Fibroblast of the aortic adventitia (primary cell): ENCODE data around the gene ZSCAN22. TPM values are rescaled to one million over a fixed set of nuclear protein-coding genes. Genes with fewer than 3 reads are reported as not detected.

Experiments
- DNase-seq: peaks from one replicate; pipeline ENCODE4 v3.0.0-alpha.2; 2010; ENCODE audit warnings: low read depth
- H3K4me3 ChIP-seq: 2 replicates; pipeline ENCODE4 v1.5.1; 2011; ENCODE audit warnings: low read depth, mild to moderate bottlenecking, control low read depth, low read length, moderate library complexity
- total RNA-seq: library from RNA; depleted of rRNA; stranded (reverse); fragments of >200 nt; gene quantifications from 2 replicates; pipeline ENCODE4 v1.2.3, GENCODE V29; 2012; ENCODE audit warnings: low replicate concordance
- TF ChIP-seq, protein P1 (sequence below): IDR thresholded peaks from 2 replicates; pipeline ENCODE4 v1.5.1; 2011; ENCODE audit warnings: mild to moderate bottlenecking, low read length, control low read depth, inconsistent platforms; ENCODE audit not compliant: insufficient read depth

The ZSCAN22 gene
- total RNA-seq: 2.9 and 4.1 TPM in 2 replicates

DNA sequence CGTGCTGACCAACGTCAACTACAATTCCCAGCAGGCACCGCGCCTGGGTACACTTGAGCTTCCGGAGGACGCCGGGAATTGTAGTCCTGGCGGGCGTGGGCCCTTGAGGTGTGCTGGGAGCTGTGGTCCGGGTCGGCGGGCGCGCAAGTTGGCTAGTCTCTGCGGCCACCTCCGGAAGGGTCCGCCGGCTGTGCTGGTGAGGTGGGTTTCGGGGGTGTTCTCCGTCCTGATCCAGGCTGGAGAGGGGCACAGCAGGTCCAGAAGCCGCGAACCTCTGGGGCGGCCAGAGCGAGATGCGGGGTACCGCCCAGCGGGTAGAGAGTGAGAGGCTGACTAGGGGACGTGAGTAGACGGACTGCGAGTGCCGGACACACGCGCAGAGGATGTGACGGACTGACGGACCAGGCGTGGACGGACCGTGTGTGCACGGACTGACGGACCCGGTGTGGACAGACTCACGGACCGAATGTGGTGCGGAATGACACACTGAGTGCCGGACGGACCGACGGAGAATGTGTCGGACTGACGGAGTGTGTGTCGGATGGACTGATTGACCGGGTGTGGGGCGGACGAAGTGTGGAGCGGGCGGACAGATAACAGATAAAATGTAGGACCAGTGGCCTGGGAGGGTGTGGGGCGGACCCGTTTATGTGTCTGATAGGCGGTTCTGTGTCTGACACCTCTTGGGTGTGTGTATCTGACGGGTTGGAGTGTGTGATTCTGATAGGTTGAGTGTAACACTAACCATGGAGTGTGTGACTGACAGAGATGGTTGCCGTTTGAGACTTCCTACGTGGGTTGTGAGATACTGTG is at the start of gene ZSCAN22:
Gene ZSCAN22 (plus strand): TSS at position 81 of the 813 bp plus-strand sequence. CDS start 7,809 bp downstream, outside the sequence.
- peak; percentile 96 for DNase-seq
- TF ChIP-seq, protein P1, sequence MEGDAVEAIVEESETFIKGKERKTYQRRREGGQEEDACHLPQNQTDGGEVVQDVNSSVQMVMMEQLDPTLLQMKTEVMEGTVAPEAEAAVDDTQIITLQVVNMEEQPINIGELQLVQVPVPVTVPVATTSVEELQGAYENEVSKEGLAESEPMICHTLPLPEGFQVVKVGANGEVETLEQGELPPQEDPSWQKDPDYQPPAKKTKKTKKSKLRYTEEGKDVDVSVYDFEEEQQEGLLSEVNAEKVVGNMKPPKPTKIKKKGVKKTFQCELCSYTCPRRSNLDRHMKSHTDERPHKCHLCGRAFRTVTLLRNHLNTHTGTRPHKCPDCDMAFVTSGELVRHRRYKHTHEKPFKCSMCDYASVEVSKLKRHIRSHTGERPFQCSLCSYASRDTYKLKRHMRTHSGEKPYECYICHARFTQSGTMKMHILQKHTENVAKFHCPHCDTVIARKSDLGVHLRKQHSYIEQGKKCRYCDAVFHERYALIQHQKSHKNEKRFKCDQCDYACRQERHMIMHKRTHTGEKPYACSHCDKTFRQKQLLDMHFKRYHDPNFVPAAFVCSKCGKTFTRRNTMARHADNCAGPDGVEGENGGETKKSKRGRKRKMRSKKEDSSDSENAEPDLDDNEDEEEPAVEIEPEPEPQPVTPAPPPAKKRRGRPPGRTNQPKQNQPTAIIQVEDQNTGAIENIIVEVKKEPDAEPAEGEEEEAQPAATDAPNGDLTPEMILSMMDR: no peak
- H3K4me3 ChIP-seq: peak within 1 kb of the TSS; percentile 78

DNA sequence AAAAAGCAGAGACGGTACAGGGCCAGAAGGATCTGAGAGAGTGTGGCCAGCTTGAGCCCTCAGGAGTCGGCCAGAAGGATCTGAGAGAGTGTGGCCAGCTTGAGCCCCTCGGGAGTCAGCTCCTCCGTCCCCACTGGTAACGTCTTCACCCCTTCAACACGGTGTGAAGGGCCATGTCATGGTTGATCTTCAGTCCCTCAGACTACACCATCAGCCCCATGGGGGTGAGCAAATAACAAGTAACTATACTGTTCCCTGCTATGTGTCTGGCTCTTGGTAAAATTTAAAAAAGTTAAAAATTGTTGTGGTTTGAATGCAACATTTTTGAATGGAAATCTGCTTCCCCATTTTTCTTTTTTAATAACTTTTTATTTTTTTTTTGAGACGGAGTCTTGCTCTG is 49.6 kb upstream of the ZSCAN22 start:
- DNase-seq: no peak
- TF ChIP-seq, protein P1: no peak
- no peak overlapping the region for H3K4me3 ChIP-seq

DNA sequence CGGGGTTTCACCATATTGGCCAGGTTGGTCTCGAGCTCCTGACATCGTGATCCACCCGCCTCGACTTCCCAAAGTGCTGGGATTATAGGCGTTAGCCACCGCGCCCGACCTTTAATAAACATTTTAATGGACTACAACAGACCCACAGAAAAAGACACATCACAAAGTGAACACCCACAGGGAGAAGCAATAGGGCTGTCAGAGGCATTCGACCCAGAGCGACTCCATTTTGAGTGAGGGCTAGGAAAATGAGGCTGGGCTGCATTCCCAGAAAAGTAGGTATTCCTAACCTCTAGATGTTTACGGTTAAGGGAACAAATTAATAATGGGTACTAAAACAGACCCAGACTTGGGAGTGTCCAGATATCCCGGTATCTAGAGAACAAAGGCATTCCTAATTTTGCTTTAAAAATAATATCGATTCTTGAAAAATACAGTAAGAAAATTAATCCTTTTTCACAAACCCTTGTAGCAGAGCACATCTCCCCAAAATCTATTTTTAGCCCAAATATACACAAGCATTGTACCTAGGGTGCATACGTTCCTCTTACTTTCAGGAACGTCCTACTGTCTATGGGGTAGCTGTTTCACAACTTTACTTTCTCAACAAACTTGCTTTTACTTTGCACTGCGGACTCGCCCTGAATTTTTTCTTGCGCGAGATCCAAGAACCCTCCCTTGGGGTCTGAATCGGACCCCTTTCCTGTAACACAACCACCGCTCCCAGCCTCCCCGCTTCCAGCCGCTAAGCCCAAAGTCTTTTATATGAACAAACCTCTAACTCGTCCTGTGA is 48.9 kb upstream of the ZSCAN22 start:
- TF ChIP-seq, protein P1: no peak
- peak overlapping the region; percentile 88 for H3K4me3 ChIP-seq
- DNase-seq: no peak

DNA sequence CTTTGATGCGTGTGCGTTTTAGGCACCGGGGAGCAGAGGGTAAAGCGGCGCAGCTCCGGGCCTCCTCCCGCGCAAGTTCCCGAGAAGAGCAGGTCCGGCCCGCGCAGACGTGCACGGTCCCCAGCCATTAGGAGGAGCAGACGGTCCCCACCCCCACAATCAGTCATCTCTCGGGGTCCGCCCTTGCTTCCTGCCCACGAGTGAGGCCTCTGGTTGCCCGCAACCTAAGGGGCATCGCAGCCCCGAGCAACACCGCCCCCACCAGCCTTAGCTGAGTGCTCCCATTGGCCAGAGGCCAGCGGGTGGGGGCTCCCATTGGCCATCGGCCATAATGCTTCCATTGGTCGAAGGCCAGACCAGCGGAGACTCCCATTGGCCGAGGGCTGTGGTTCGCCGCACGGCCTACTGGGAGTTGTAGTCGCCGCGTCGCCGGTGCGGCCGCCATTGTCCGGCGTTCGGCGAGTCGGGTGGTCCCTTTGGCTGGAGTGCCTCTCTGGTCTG is 48.2 kb upstream of the ZSCAN22 start, which contains the start of gene ZNF8:
Gene ZNF8 (plus strand): TSS at position 415 of the 501 bp plus-strand sequence. CDS start 127 bp downstream, outside the sequence.
- TF ChIP-seq, protein P1: no peak
- peak; percentile 96 for DNase-seq
- H3K4me3 ChIP-seq: peak within 1 kb of the TSS; percentile 88

DNA sequence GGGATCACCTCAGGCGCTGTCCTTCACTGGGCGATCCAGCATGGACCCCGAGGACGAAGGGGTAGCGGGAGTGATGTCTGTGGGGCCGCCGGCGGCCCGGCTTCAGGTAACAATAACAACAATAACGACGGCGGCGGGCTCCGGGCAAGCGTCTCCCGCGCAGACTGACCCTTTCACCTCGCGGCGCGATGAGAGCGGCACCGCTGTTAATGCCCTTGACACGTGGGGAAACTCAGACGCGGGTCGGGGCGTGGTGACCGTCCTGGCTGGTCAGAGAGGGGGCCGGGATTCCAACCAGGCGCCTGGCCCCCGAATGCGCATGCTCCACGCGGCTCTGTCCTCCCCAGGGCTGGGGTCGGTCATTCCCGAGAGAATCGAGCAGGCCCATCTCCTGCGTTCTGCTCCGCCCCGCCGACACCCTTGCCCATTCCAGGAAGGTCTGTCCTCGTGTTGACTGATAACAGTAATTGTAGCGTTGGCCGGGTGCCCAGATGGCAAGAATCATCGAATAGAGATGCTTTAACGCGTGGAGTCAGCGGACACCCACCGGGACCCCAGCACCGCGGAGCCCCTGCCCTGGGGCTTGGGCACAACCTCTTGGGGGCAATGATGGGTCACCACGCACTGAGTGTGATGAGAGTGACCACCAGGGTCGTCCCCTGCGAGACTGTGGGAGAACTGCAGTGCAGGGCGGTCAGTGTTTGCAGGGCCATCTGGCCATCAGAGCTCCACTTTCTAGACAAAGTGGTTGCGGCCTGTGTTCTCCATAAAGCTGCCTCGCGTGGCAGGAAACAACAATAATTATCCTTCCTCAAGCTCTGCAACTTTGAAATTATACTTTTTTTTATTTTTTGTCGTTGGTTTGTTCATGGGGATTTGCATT is 47.5 kb upstream of the ZSCAN22 start:
- peak; percentile 74 for DNase-seq
- TF ChIP-seq, protein P1: no peak
- H3K4me3 ChIP-seq: peak overlapping the region; percentile 88

DNA sequence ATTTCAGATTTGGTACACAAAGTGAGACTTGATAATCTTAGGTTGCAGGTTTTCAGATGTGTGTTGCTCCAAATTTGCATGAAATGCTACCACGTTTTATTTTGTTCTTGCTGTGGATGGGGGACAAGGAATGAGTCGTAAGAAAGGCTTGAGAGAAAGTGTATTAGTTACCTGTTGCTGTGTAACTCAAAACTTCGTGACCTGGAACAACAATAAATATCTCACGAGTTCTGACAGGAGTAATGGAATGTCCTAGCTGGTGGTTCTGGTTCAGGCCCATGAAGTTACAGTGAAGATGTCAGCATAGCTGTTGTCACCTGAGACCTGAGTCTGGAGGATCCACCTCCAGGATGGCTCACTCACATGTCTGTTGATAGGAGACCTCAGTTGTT is 46.9 kb upstream of the ZSCAN22 start:
- peak overlapping the region; percentile 88 for H3K4me3 ChIP-seq
- no peak for DNase-seq
- TF ChIP-seq, protein P1: no peak
